HepG2 (cell line): ENCODE data around the gene SFT2D1. TPM values are rescaled to one million over a fixed set of nuclear protein-coding genes. Genes with fewer than 3 reads are reported as not detected.

Experiments used
- ATAC-seq: fragments of 200-7000 bp; cut with Tn5 transposase; 3 replicates; pipeline ENCODE4 v1.9.1; 2020; ENCODE audit warnings: mild to moderate bottlenecking, moderate library complexity
- BruUV-seq: library from RNA; stranded (reverse); fragments of 400-500 nt; replicated peaks from 2 replicates; lab custom pipeline; 2021; lab: Mats Ljungman, UMichigan
- CTCF ChIA-PET: fragments of 300-600 bp; formaldehyde crosslinking; extraction: SDS; loops from one replicate; lab custom pipeline; 2021; ENCODE audit warnings: low total read pairs, inconsistent platforms, low intra/inter-chr PET ratio; lab: Yijun Ruan, JAX
- POLR2A ChIA-PET: fragments of 350-600 bp; sonication (Branson Sonifier 250); formaldehyde crosslinking; loops from one replicate; lab custom pipeline; 2020; ENCODE audit warnings: antibody characterized with exemption, inconsistent platforms; lab: Yijun Ruan, JAX
- DNase-seq: peaks from one replicate; pipeline ENCODE4 v3.0.0-alpha.2; 2015; ENCODE audit warnings: low spot score
- FAIRE-seq: peaks from 3 replicates; lab custom pipeline; 2011; peaks lifted over from hg19 to GRCh38; lab: Jason Lieb, UNC
- H2AFZ ChIP-seq: one replicate; pipeline ENCODE4 v1.6.1; 2011; ENCODE audit warnings: low read length, inconsistent platforms
- H3K27ac ChIP-seq: fragments of 300-600 bp; 3 replicates; pipeline ENCODE4 v1.8.0; 2011; ENCODE audit warnings: mixed run types, mild to moderate bottlenecking, mixed read lengths, low read length, inconsistent platforms; ENCODE audit not compliant: insufficient read depth; ENCODE audit errors: extremely low read length
- H3K27me3 ChIP-seq, 2 experiments: fragments of 200-600 bp in 1 of 2; 2 replicates in 1 of 2; 3 replicates in 1 of 2; pipeline versions ENCODE4 v1.6.0 to v1.8.0; 2011; ENCODE audit warnings: low read length in 2 of 2, mild to moderate bottlenecking in 2 of 2, moderate library complexity in 2 of 2, inconsistent platforms in 1 of 2; ENCODE audit not compliant: insufficient read depth in 2 of 2, control insufficient read depth in 1 of 2
- H3K36me3 ChIP-seq, 2 experiments: fragments of 200-600 bp in 1 of 2; replicated peaks in 1 of 2; 2 replicates in 1 of 2; 3 replicates in 1 of 2; pipeline versions ENCODE4 v1.5.1 to v1.8.0; 2011; ENCODE audit warnings: low read length in 2 of 2, inconsistent platforms in 1 of 2; ENCODE audit not compliant: insufficient read depth in 2 of 2, control insufficient read depth in 1 of 2
- H3K4me1 ChIP-seq: 2 replicates; pipeline ENCODE4 v1.5.1; 2012; ENCODE audit warnings: low read length, inconsistent platforms; ENCODE audit not compliant: insufficient read depth
- H3K4me2 ChIP-seq: 2 replicates; pipeline ENCODE4 v1.6.0; 2011; ENCODE audit warnings: low read depth, low read length, inconsistent platforms
- H3K4me3 ChIP-seq, 3 experiments: fragments of 200-600 bp in 1 of 3; sonication (generic), shearing (Covaris generic) in 1 of 3; replicated peaks in 1 of 3; 2 replicates each; pipeline ENCODE4 v1.5.1; 2011 to 2016; ENCODE audit warnings: low read length in 3 of 3, inconsistent platforms in 2 of 3, low read depth in 2 of 3, mild to moderate bottlenecking in 2 of 3, control low read depth in 1 of 3, mixed read lengths in 1 of 3; ENCODE audit not compliant: insufficient read depth in 1 of 3
- H3K79me2 ChIP-seq: one replicate; pipeline ENCODE4 v1.6.1; 2011; ENCODE audit warnings: low read length, inconsistent platforms; ENCODE audit not compliant: insufficient read depth
- H3K9ac ChIP-seq: 2 replicates; pipeline ENCODE4 v1.6.0; 2011; ENCODE audit warnings: mild to moderate bottlenecking, low read depth, low read length, inconsistent platforms; ENCODE audit not compliant: insufficient read depth
- H3K9me3 ChIP-seq: 2 replicates; pipeline ENCODE4 v1.5.1; 2012; ENCODE audit warnings: mild to moderate bottlenecking, low read length
- H4K20me1 ChIP-seq: 2 replicates; pipeline ENCODE4 v1.6.0; 2011; ENCODE audit warnings: inconsistent platforms, mild to moderate bottlenecking, low read length, moderate library complexity; ENCODE audit not compliant: insufficient read depth
- CCDC6 ChIP-seq: sonication (generic); formaldehyde crosslinking; IDR thresholded peaks from 2 replicates; pipeline ENCODE4 v1.8.1; 2022; ENCODE audit warnings: mild to moderate bottlenecking, missing genetic modification reagents, moderate library complexity
- CSRNP1 ChIP-seq: sonication (generic); formaldehyde crosslinking; IDR thresholded peaks from 2 replicates; pipeline ENCODE4 v1.8.1; 2023; ENCODE audit warnings: mild to moderate bottlenecking, missing genetic modification reagents
- HNF4A ChIP-seq: sonication (generic); formaldehyde crosslinking; IDR thresholded peaks from 2 replicates; pipeline ENCODE4 v1.4.0; 2020; ENCODE audit warnings: missing genetic modification reagents
- NFE2 ChIP-seq: sonication (generic); formaldehyde crosslinking; IDR thresholded peaks from 2 replicates; pipeline ENCODE4 v1.4.0; 2020; ENCODE audit warnings: missing genetic modification reagents
- NPAS2 ChIP-seq: sonication (generic); formaldehyde crosslinking; IDR thresholded peaks from 2 replicates; pipeline ENCODE4 v1.8.0; 2022; ENCODE audit warnings: mild to moderate bottlenecking, missing genetic modification reagents, borderline replicate concordance
- STAT5B ChIP-seq: sonication (generic); formaldehyde crosslinking; IDR thresholded peaks from 2 replicates; pipeline ENCODE4 v1.4.0; 2020; ENCODE audit warnings: missing genetic modification reagents
- THAP11 ChIP-seq: IDR thresholded peaks from 2 replicates; pipeline ENCODE4 v1.6.1; 2016; ENCODE audit warnings: missing biosample characterization, missing genetic modification reagents
- ZBTB26 ChIP-seq: IDR thresholded peaks from 2 replicates; pipeline ENCODE4 v1.6.1; 2016; ENCODE audit warnings: missing compliant biosample characterization, missing genetic modification reagents, borderline replicate concordance
- ZNF251 ChIP-seq: sonication (generic); formaldehyde crosslinking; IDR thresholded peaks from 2 replicates; pipeline ENCODE4 v1.9.0; 2021; ENCODE audit warnings: mild to moderate bottlenecking, missing genetic modification reagents
- ZNF318 ChIP-seq: sonication (generic); formaldehyde crosslinking; IDR thresholded peaks from 2 replicates; pipeline ENCODE4 v1.4.0; 2020; ENCODE audit warnings: mild to moderate bottlenecking, missing genetic modification reagents
- ZNF333 ChIP-seq: sonication (generic); formaldehyde crosslinking; IDR thresholded peaks from 2 replicates; pipeline ENCODE4 v1.4.0; 2020; ENCODE audit warnings: mild to moderate bottlenecking, missing genetic modification reagents, borderline replicate concordance
- ZSCAN25 ChIP-seq: sonication (generic); formaldehyde crosslinking; IDR thresholded peaks from 2 replicates; pipeline ENCODE4 v1.8.0; 2022; ENCODE audit warnings: mild to moderate bottlenecking, missing genetic modification reagents
- WGBS: methylation state at CpG from one replicate; pipeline ENCODE4 v1.1.6; 2017; ENCODE audit warnings: low lambda C conversion rate; 5-methylcytosine and 5-hydroxymethylcytosine counted together
- in situ Hi-C: cut with HindIII; loops from 2 replicates; pipeline ENCODE4 v1.10.0; 2017; ENCODE audit warnings: low pct_unique_long_range_greater_than_20kb; ENCODE audit not compliant: extremely low pct_ligation_motif_present
- intact Hi-C: fragments of 100-400 bp; cut with micrococcal nuclease; formaldehyde crosslinking; loops from one replicate; pipeline ENCODE4 v1.10.0; 2022; ENCODE audit not compliant: unreplicated experiment
- polyA plus RNA-seq, 8 experiments: library from polyadenylated mRNA; depleted of rRNA in 3 of 8; stranded (reverse) in 7 of 8; unstranded in 1 of 8; fragments of >200 nt; fragmentation: Illumina TruSeq in 4 of 8; extraction: Trizol in 4 of 8; gene quantifications; 2 replicates each; pipeline versions ENCODE4 v1.2.1 to v1.2.3, GENCODE V29; 2011 to 2016; ENCODE audit warnings: low read depth in 4 of 8, missing spikeins in 1 of 8, mixed read lengths in 1 of 8; ENCODE audit not compliant: insufficient read depth in 1 of 8
- total RNA-seq, 5 experiments: library from RNA; depleted of rRNA; stranded (reverse); fragments of >200 nt; fragmentation: Illumina TruSeq; extraction: Trizol; gene quantifications; 2 replicates each; pipeline ENCODE4 v1.2.3, GENCODE V29; 2016; ENCODE audit warnings: low read depth in 1 of 5

The SFT2D1 gene
- total and polyA plus RNA-seq, 2 of the 13 experiments (the other 11 are each of a cell fraction or from before 2014, with no cell fraction given): 115 to 147 TPM

- H3K36me3 ChIP-seq: no peaks in the 10 kb centered on the region
- ChIA-PET POLR2A (interaction anchor here (1.3 to 3.8 kb wide), 7 partner anchors 10 to 58 kb away, joined by 3 to 36 read pairs (median 11); partner anchors contain the start of gene SFT2D1), CTCF (interaction anchor here (1.0 kb wide), 1 partner anchor 12 kb away, joined by 3 read pairs; no protein-coding TSS in a partner anchor)
- no peaks in the 10 kb centered on the region for H3K27me3 ChIP-seq
- H4K20me1 ChIP-seq: no peaks in the 10 kb centered on the region
- H3K9me3 ChIP-seq: no peaks in the 10 kb centered on the region
- peaks cover 86% of the 10 kb centered on the region for H3K4me1 ChIP-seq
- FAIRE-seq (no peak), DNase-seq (no peak), ATAC-seq (peak; percentile 10)
- no TSS peak for BruUV-seq
- intact Hi-C loops: no loop called here
- WGBS: 65% methylated on average over 13 of the region's 13 CpGs
- H2AFZ ChIP-seq: no peak overlapping the region
- peak overlapping the region; percentile 54 for H3K9ac ChIP-seq
- in situ Hi-C loops: no loop called here
- H3K27ac ChIP-seq: peak overlapping the region; percentile 93
- peaks cover 6% of the 10 kb centered on the region for H3K79me2 ChIP-seq
- H3K4me2 ChIP-seq: peak overlapping the region; percentile 73
- peak overlapping the region in 2 of 3 experiments; percentile 17 to 25; a peak in 3 of 6 replicates for H3K4me3 ChIP-seq
- TF ChIP-seq ZNF333 (no peak), THAP11 (CRISPR knock-in tag) (no peak), HNF4A (CRISPR knock-in tag) (no peak), STAT5B (CRISPR knock-in tag) (no peak), ZNF251 (CRISPR knock-in tag) (no peak), ZSCAN25 (CRISPR knock-in tag) (no peak), ZNF318 (CRISPR knock-in tag) (no peak), NFE2 (CRISPR knock-in tag) (no peak), CCDC6 (CRISPR knock-in tag) (peak; percentile 20; the same call in 1 of the 2 replicates), ZBTB26 (CRISPR knock-in tag) (no peak), CSRNP1 (CRISPR knock-in tag) (no peak), NPAS2 (CRISPR knock-in tag) (no peak)
These were observed 46.1 kb upstream of the SFT2D1 start for GRCh38 chr6:166388290-166389004.
